Trophoblast cell (in vitro differentiated cells and primary cell): Measurements from ENCODE around the gene FHL2.

Experiments
- DNase-seq, 2 donors: peaks; one replicate each; pipeline ENCODE4 v3.0.0-alpha.2; 2016
- H2AFZ ChIP-seq: 2 replicates; pipeline ENCODE4 v1.6.1; 2013; ENCODE audit warnings: low read length, moderate library complexity, mild to moderate bottlenecking; ENCODE audit not compliant: insufficient read depth, poor library complexity
- H2AK5ac ChIP-seq: 2 replicates; pipeline ENCODE4 v1.6.1; 2013; ENCODE audit warnings: mild to moderate bottlenecking, low read length
- H2BK120ac ChIP-seq: 2 replicates; pipeline ENCODE4 v1.6.1; 2013; ENCODE audit warnings: low read length, mild to moderate bottlenecking, moderate library complexity; ENCODE audit not compliant: insufficient read depth, poor library complexity
- H2BK12ac ChIP-seq: 2 replicates; pipeline ENCODE4 v1.6.1; 2013; ENCODE audit warnings: mild to moderate bottlenecking, low read length, moderate library complexity
- H2BK5ac ChIP-seq: 2 replicates; pipeline ENCODE4 v1.6.1; 2013; ENCODE audit warnings: low read length, low read depth, moderate library complexity, mild to moderate bottlenecking; ENCODE audit not compliant: poor library complexity
- H3K14ac ChIP-seq: 2 replicates; pipeline ENCODE4 v1.6.1; 2013; ENCODE audit warnings: mild to moderate bottlenecking, low read length
- H3K18ac ChIP-seq: 2 replicates; pipeline ENCODE4 v1.6.1; 2013; ENCODE audit warnings: mild to moderate bottlenecking, low read length
- H3K23ac ChIP-seq: 2 replicates; pipeline ENCODE4 v1.6.1; 2013; ENCODE audit warnings: low read length
- H3K27ac ChIP-seq: 2 replicates; pipeline ENCODE4 v1.5.1; 2013; ENCODE audit warnings: low read depth, mild to moderate bottlenecking, inconsistent platforms, low read length, moderate library complexity
- H3K27me3 ChIP-seq: 2 replicates; pipeline ENCODE4 v1.6.1; 2013; ENCODE audit warnings: inconsistent platforms, mild to moderate bottlenecking, low read length, moderate library complexity; ENCODE audit not compliant: insufficient read depth
- H3K36me3 ChIP-seq, 2 experiments: 1 replicate in 1 of 2; 2 replicates in 1 of 2; pipeline ENCODE4 v1.6.1; 2013; ENCODE audit warnings: low read length in 2 of 2, mild to moderate bottlenecking in 2 of 2, moderate library complexity in 1 of 2; ENCODE audit not compliant: insufficient read depth in 2 of 2, control insufficient read depth in 1 of 2
- H3K4ac ChIP-seq: 2 replicates; pipeline ENCODE4 v1.6.1; 2013; ENCODE audit warnings: low read depth, mild to moderate bottlenecking, low read length, moderate library complexity
- H3K4me1 ChIP-seq, 2 experiments: 1 replicate in 1 of 2; 2 replicates in 1 of 2; pipeline ENCODE4 v1.6.1; 2013; ENCODE audit warnings: low read length in 2 of 2, mild to moderate bottlenecking in 2 of 2, moderate library complexity in 1 of 2; ENCODE audit not compliant: insufficient read depth in 2 of 2, control insufficient read depth in 1 of 2
- H3K4me2 ChIP-seq: 2 replicates; pipeline ENCODE4 v1.6.1; 2013; ENCODE audit warnings: inconsistent platforms, mild to moderate bottlenecking, low read length, moderate library complexity
- H3K4me3 ChIP-seq: 2 replicates; pipeline ENCODE4 v1.5.1; 2013; ENCODE audit warnings: mild to moderate bottlenecking, low read depth, low read length, inconsistent platforms
- H3K79me1 ChIP-seq: one replicate; pipeline ENCODE4 v1.6.1; 2013; ENCODE audit warnings: low read length
- H3K79me2 ChIP-seq: 2 replicates; pipeline ENCODE4 v1.6.1; 2013; ENCODE audit warnings: low read length, mild to moderate bottlenecking; ENCODE audit not compliant: control insufficient read depth, insufficient read depth, poor library complexity
- H3K9ac ChIP-seq: 2 replicates; pipeline ENCODE4 v1.6.1; 2013; ENCODE audit warnings: mild to moderate bottlenecking, low read length
- H3K9me3 ChIP-seq: 2 replicates; pipeline ENCODE4 v1.6.1; 2013; ENCODE audit warnings: low read depth, mild to moderate bottlenecking, control low read depth, inconsistent platforms, low read length; ENCODE audit not compliant: insufficient read depth
- H4K12ac ChIP-seq: 2 replicates; pipeline ENCODE4 v1.6.1; 2013; ENCODE audit warnings: low read depth, mild to moderate bottlenecking, low read length, moderate library complexity
- H4K8ac ChIP-seq: 2 replicates; pipeline ENCODE4 v1.6.1; 2013; ENCODE audit warnings: low read depth, mild to moderate bottlenecking, low read length, moderate library complexity
- H4K91ac ChIP-seq: one replicate; pipeline ENCODE4 v1.6.1; 2013; ENCODE audit warnings: low read depth, mild to moderate bottlenecking, low read length, moderate library complexity
- WGBS: extraction: QIAGEN DNeasy Blood & Tissue Kit; methylation state at CpG from one replicate; pipeline ENCODE4 v1.1.7; 2013; ENCODE audit warnings: missing lambda C conversion rate; ENCODE audit not compliant: insufficient read length, insufficient coverage; ENCODE audit errors: extremely low coverage; 5-methylcytosine and 5-hydroxymethylcytosine counted together

The FHL2 gene

GRCh38 chr2:105320651-105321215 is 78.1 kb downstream of the FHL2 start:
- peaks cover 15 to 17% of the 10 kb centered on the region in 2 experiments for H3K4me1 ChIP-seq
- H3K4me2 ChIP-seq, result no peak overlapping the region
- no peak overlapping the region for H2BK12ac ChIP-seq
- DNase-seq, result no peak
- H3K79me1 ChIP-seq, result peaks cover 10% of the 10 kb centered on the region
- H3K18ac ChIP-seq, result no peak overlapping the region
- H3K27me3 ChIP-seq, result no peaks in the 10 kb centered on the region
- H3K9me3 ChIP-seq, result no peaks in the 10 kb centered on the region
- H3K9ac ChIP-seq, result no peak overlapping the region
- H4K12ac ChIP-seq, result no peak overlapping the region
- H2BK5ac ChIP-seq, result no peak overlapping the region
- no peak overlapping the region for H2AK5ac ChIP-seq
- no peak overlapping the region for H3K4ac ChIP-seq
- H4K8ac ChIP-seq, result peak overlapping the region; percentile 55
- H3K4me3 ChIP-seq, result no peak overlapping the region
- peaks cover 0 to 2% of the 10 kb centered on the region in 2 experiments for H3K36me3 ChIP-seq
- H3K27ac ChIP-seq, result no peak overlapping the region
- H2BK120ac ChIP-seq, result no peak overlapping the region
- H3K14ac ChIP-seq, result no peak overlapping the region
- no CpG with 5 or more reads among the region's 7 CpGs for WGBS
- H3K79me2 ChIP-seq, result peaks cover 12% of the 10 kb centered on the region
- H2AFZ ChIP-seq, result no peak overlapping the region
- no peak overlapping the region for H4K91ac ChIP-seq
- no peak overlapping the region for H3K23ac ChIP-seq

- Histone ChIP-seq H3K9ac (no peak overlapping the region), H3K36me3 (peaks cover 0 to 2% of the 10 kb centered on the region in 2 experiments), H2AK5ac (no peak overlapping the region), H2AFZ (no peak overlapping the region), H4K8ac (no peak overlapping the region), H3K4me2 (no peak overlapping the region), H3K23ac (no peak overlapping the region), H3K4ac (no peak overlapping the region), H2BK5ac (no peak overlapping the region), H3K79me2 (peaks cover 2% of the 10 kb centered on the region), H4K12ac (no peak overlapping the region), H3K27ac (no peak overlapping the region), H3K18ac (no peak overlapping the region), H3K4me1 (peaks cover 2% of the 10 kb centered on the region in 2 experiments), H3K27me3 (no peaks in the 10 kb centered on the region), H3K79me1 (no peaks in the 10 kb centered on the region), H3K9me3 (no peaks in the 10 kb centered on the region), H3K14ac (no peak overlapping the region), H3K4me3 (no peak overlapping the region), H2BK12ac (no peak overlapping the region), H4K91ac (no peak overlapping the region), H2BK120ac (no peak overlapping the region)
- no CpG with 5 or more reads among the region's 3 CpGs for WGBS
- no peak for DNase-seq
Measured at GRCh38 chr2:105317937-105318336, 80.9 kb downstream of the FHL2 start.

- no peak overlapping the region for H3K4ac ChIP-seq
- H3K27me3 ChIP-seq, result no peaks in the 10 kb centered on the region
- H2BK12ac ChIP-seq, result no peak overlapping the region
- no peak overlapping the region for H4K8ac ChIP-seq
- H2BK5ac ChIP-seq, result no peak overlapping the region
- H2BK120ac ChIP-seq, result no peak overlapping the region
- H3K9me3 ChIP-seq, result no peaks in the 10 kb centered on the region
- no peak overlapping the region for H2AFZ ChIP-seq
- no peak overlapping the region for H2AK5ac ChIP-seq
- no peak overlapping the region for H3K14ac ChIP-seq
- H3K4me3 ChIP-seq, result no peak overlapping the region
- H3K4me2 ChIP-seq, result no peak overlapping the region
- peaks cover 0 to 1% of the 10 kb centered on the region in 2 experiments for H3K36me3 ChIP-seq
- no peaks in the 10 kb centered on the region for H3K4me1 ChIP-seq
- H3K23ac ChIP-seq, result no peak overlapping the region
- no peak overlapping the region for H4K12ac ChIP-seq
- peaks cover 3% of the 10 kb centered on the region for H3K79me2 ChIP-seq
- no peak for DNase-seq
- H3K27ac ChIP-seq, result no peak overlapping the region
- no CpG with 5 or more reads among the region's 3 CpGs for WGBS
- H3K9ac ChIP-seq, result no peak overlapping the region
- H3K79me1 ChIP-seq, result no peaks in the 10 kb centered on the region
- no peak overlapping the region for H3K18ac ChIP-seq
- H4K91ac ChIP-seq, result no peak overlapping the region
Measured at GRCh38 chr2:105315314-105315713, 83.5 kb downstream of the FHL2 start.

- no peak overlapping the region for H3K4me2 ChIP-seq
Measured at GRCh38 chr2:105313877-105314276, 85.0 kb downstream of the FHL2 start.

More at GRCh38 chr2:105313877-105314276, 85.0 kb downstream of the FHL2 start:
- Histone ChIP-seq H3K4me1 (peaks cover 0 to 4% of the 10 kb centered on the region in 2 experiments), H4K91ac (no peak overlapping the region), H4K8ac (no peak overlapping the region), H3K18ac (no peak overlapping the region), H3K4ac (no peak overlapping the region), H3K79me1 (no peaks in the 10 kb centered on the region), H3K14ac (no peak overlapping the region), H2AFZ (no peak overlapping the region), H3K4me3 (no peak overlapping the region), H3K79me2 (peaks cover 4% of the 10 kb centered on the region), H2AK5ac (no peak overlapping the region), H3K27me3 (no peaks in the 10 kb centered on the region), H3K9me3 (no peaks in the 10 kb centered on the region), H3K36me3 (peaks cover 3% of the 10 kb centered on the region in 2 experiments), H3K9ac (no peak overlapping the region), H3K23ac (no peak overlapping the region), H2BK5ac (no peak overlapping the region), H3K27ac (no peak overlapping the region), H2BK120ac (no peak overlapping the region), H4K12ac (no peak overlapping the region), H2BK12ac (no peak overlapping the region)
- DNase-seq, result no peak
